NCI-H2107 treated with DMSO at 0.1 percent for 48 hours (cell line): ENCODE measurements around the gene NOX3.
"Not testable (repeated sequence)": the region's sequence is repeated elsewhere in the genome, so short reads cannot be mapped to it uniquely, and the experiment has no call there.

Source experiments
- DNase-seq: peaks from one replicate; lab custom pipeline; 2025; ENCODE audit not compliant: unreplicated experiment; lab: John Stamatoyannopoulos, UW

The NOX3 gene

DNA sequence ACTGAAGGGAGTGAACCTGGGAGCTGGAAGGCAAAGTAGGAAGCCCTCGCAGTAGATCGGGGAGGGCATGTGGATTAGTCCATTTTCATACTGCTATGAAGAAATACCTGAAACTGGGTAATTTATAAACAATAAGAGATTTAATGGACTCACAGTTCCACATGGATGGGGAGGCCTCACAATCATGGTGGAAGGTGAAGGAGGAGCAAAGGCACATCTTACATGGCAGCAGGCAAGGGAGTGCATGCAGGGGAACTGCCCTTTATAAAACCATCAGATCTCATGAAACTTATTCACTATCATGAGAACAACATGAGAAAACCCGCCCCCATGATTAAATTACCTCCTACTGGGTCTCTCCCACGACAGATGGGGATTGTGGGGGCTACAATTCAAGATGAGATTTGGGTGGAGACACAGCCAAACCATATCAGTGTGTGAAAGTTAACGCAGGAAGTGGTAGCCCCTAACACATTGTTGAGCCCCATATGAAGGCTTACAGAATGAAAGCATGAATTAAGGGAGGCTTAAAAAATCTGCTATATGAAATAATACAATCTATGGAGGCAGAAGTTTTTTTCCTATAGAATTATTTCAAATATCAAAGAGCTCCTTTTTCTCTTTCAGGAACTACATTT, 15.5 kb upstream of the NOX3 start:
- DNase-seq, result not testable (repeated sequence)

DNA sequence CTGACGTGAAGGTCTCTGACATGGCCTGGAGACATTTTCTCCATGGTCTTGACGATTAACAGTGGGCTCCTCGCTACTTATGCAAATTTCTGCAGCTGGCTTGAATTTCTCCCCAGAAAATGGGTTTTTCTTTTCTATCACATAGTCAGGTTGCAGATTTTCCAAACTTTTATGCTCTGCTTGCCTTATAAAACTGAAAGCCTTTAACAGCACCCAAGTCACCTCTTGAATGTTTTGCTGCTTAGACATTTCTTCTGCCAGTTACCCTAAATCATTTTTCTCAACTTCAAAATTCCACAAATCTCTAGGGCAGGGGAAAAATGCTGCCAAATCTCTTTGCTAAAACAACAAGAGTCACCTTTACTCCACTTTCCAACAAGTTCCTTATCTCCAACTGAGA, 12.9 kb upstream of the NOX3 start:
- DNase-seq, result not testable (repeated sequence)

DNA sequence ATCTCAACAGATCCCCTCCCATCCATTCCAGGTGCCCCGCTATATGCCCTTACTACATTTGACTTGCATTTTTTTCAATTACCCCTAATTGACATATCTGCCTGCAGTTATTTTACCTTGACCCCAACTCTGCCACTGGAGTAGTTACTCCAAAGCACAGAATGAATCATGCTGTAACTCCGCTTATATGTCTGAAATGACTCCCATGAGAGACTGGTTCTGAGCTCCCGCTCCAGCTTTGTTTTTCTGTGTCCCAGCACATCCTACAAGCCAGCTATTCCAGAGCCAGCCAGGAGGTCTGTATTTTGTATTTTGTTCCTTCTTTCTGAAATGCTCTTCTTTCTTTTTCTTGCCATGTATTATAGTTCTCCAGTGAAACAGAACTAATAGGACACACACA, 10.9 kb upstream of the NOX3 start:
- no peak for DNase-seq

DNA sequence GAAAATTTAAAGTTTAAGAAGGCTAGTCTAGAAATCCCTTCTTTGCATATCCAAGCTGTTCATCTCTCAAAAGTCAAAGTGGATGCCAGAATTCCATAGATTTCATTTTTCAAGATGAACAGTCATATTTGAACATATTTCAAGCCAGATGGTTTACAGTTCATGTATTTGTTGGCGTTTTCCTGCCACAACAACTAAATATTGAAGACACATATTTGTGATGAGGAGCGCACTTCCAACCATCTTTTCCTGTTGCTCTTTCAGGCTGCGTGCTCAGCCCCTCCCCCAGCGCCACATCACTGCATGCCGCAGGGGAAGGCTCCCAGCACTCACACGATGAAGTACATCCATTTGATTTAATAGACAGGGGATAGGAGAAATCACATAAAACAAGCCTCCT, 5.9 kb upstream of the NOX3 start:
- DNase-seq, result no peak

DNA sequence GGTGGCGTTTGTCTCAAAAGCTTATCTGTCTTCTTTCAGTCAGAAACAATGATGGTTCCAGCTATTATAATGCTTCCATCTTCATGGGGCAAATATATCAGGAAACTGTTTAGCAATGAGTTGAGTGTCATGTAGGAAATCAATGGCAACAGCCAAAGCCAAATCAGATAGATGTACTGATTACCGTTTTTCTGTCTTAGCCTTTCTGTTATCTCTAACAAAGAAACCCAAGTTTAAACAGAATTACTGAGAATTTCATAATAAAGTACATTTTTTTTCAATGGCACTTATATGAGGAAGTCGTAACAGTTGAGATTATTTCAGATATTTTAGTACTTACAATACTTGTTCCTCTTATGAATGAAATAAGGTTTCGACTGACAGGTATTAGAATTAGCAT, 1.2 kb downstream of the NOX3 start:
- DNase-seq, result no peak

DNA sequence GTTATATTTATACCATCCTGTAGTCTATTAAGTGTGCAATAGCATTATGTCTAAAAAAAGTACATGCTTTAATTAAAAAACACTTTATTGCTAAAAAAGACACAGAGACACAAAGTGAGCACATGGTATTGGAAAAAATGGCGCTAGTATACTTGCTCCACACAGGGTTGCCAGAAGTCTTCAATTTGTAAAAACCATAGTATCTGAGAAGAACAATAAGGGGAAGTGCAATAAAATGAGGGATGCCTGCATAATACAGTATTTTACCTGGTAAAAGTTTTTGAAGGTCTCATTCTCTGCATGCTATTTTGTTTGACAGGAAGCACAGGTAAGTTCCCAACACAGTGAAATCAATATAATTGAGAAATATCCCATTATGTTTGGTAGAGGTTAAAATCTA, 1.6 kb downstream of the NOX3 start:
- DNase-seq, result no peak

DNA sequence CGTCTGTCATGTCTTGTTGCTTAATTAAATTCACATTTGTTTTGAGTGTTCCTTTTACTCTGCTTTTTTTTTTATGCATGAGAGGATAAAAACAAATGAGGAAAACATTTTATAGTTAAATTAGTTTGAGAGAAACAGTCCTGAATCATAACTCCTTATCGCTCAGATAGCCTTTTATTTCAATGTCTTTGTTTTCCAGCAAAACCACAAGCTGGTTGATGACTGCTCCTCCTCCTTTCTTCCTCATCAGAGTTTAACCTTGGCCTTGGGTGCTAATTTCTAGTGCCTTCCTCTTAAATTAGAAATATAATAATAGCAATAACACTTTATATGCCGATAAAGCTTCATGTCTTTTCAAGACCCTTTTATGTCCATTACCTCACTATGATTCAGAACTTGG, 3.1 kb downstream of the NOX3 start:
- no peak for DNase-seq

DNA sequence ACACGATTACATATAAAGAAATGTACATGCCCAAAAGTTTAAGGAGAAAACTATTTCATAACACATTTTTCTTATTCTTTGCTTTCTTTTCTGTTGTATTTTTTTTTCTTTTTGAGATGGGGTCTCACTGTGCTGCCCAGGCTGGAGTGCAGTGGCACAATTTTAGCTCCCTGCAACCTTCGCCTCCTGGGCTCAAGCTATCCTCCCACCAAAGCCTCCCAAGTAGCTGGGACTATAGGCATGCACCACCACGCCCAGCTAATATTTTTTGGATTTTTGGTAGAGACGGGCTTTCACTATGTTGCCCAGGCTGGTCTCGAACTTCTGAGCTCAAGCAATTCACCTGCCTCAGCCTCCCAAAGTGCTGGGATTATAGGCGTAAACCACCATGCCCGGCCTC, 4.1 kb downstream of the NOX3 start:
- DNase-seq, result not testable (repeated sequence)

DNA sequence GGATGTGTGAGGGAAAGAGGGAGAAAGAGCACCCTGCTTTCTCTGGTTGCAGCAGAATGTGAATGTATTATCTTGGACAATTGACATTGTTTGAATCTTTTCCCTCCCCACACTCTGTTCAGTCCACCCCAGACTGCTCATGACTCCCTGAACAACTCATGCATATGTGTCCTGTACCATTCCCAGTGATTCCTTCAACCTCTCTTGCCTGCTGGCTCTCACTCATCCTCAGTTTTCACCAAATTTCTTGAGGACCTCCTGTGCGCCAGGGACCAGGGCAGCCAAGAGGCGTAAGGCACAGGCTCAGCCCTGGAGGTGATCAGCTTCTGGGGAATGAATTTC, 5.4 kb downstream of the NOX3 start:
- DNase-seq, result no peak

DNA sequence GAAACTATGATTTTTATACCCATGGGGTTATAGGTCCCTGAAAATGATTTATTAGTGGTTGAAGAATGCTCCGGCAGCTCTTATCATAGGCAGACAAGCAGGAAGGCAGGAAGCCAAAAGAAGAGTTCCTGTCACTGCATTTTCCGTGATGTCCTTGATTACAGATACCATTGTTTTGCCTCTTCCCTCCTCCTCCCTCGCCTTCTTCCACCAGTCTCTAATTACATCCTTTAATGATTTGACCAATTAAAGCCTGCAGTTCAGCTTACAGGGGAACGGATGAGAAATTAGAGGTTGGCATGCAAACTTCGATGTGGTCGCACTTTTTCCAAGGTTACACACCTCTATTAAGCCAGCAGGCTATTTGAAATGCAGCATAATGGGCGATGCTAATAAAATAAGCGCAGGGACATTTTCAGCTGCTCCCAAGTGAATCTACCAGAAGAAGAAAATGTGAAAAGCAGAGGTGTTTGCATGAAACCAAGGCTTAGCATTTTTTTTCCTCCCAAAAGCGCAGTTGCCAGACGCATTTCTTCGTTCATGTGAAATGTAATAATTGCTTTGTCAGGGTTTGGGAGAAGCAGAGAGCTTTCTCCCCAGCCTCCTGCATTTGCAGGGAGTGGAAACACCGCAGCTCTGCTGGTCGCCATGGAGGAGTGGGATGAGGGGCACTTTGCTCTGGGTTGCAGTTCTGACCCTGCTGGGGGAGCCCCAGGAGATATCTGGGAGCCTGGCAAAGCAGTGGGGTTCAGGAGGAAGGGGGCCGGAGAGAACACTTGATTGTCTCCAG, 6.0 kb downstream of the NOX3 start:
- DNase-seq, result peak; percentile 51

DNA sequence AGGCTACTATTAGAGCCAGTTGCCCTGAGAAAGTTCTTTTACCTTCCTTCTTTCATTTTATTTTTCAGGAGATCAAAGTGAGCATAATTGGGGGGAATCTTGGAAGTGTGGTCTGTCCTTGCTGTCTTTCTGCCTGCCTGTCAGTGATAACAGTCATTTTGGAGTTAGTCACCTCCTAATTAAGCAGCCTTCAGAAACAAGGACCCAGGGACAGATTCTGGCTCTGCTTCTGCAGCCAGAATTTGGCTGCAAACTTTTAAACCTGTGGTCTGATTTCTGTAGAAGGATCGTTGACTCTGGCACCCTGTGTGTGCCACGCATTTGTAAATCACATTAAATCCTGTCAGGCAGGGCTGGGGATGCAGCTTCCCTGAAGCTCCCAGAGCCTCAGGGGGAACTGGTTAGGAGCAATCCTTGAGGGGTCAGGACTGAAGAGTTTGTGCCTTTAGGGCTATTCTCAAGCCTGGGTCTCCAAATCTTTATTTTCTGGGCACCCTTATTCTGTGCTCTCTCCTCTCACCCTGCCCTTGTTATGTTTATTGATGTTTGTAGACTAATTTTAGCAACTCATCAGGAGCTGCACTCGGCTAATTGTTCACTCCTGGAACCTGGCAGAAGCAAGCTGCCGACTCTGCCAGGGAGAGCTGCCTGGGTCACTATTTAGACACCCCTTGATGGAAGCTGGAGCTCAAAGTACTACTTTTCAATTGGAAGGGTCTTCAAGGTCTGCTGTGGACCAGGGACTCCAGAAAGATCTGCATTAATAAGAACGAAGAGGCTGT, 6.8 kb downstream of the NOX3 start:
- no peak for DNase-seq

DNA sequence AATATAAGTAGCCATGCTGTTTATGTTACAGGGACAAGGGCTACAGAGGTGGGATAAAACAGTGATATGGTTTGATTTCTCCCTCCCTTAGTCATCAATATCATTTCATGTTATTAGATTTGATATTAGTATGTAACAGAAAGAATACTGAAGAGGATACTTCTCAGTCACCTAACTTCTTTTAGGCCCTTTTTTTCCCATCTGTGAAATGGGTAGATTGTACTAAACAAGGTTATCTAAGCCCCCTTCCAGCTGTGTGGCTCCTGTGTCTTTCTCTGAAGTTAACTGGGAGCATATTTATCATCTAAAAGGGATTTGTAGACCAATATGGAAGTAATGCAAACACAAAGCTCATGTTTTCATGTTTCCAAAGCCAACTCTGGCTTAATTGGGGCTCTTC, 7.7 kb downstream of the NOX3 start:
- DNase-seq, result no peak

DNA sequence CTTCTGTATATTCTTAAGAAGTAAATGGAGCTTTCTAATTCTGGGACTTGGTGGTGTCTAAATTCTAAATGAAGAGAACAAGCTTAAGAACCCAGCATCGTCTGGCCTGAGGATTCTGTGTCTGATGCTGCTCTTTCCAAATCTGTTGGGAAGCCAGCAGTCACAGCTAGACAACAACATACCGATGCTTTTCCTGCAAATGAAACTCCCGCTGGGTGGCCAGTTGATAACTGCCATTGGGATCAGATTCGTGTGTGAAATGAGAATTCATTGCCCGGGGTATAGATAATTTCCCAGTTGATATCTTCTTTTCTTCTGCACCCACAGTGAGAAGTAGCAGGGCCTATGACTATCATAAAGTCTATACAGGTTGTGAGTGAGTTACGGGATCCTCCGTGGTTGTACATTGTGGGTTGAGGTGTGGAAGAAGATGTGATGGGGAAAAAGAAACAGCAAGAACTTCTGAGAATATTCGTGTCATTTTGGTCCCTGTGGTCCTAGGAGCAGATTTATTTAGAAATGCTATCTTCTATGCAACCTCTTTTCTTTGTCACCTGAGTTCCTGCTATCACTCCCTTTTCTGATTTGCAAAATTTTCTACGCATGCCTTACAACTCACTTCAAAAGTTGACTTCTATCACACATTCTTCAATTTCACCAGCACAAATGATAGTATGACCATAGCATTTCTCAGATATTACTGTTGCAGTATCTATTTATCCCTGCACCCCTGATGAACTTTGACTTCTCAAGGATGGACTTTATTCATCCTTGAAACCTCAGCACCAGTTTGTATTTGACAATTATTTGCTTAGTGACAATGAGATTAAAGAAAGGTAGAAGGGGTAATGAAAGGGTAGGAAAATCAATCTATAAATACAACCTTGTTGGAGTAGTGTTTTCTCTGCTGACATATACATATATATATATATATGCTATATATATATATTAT, 10.4 kb downstream of the NOX3 start:
- DNase-seq, result no peak

DNA sequence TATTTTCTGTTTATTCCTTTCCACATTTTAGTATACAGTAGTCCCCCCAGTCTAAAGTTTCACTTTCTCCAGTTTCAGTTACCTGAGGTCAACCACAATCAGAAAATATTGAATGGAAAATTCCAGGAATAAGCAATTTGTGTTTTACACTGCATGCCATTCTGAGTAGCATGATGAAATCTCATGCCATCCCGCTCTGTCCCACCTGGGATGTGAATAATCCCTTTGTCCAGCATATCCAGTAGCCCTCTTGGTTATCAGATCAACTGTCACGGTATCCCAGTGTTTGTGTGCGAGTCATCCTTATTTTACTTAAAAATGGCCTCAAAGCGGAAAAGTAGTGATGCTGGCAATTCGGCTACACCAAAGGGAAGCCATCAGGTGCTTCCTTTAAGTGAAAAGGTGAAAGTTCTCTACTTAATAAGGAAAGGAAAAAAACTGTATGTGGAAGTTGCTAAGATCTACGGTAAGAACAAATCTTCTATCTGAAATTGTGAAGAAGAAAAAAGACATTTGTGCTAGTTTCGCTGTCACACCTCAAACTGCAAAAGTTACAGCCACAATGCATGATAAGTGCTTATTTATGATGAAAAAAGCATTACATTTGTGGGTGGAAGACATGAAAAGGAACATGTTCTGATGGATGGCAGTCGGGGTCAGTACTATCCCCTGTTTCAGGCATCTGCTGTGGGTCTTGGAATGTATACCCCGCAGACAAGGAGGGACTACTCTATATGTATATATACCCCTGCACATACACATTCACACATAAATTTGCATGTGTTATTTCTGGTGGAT, 11.3 kb downstream of the NOX3 start:
- no peak for DNase-seq

DNA sequence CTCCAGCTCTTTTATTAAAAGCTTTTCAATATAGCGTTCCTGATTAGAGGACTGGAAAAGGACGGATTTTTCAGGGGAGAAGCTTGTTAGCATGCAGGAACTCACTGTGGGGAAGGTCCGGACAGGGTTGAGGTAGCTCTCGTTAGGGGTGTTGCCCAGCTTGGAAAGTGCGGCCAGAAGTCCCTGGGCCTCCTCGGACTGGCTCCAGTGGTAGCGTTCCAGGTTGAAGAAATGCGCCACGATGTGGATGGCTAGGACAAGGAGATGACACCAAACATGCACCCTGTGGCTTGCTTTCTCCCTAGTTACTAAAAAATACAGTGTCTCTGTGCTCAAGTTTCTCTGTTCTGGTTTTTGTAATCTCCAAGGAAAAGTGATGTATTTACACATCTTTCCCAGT, 12.5 kb downstream of the NOX3 start:
- no peak for DNase-seq

DNA sequence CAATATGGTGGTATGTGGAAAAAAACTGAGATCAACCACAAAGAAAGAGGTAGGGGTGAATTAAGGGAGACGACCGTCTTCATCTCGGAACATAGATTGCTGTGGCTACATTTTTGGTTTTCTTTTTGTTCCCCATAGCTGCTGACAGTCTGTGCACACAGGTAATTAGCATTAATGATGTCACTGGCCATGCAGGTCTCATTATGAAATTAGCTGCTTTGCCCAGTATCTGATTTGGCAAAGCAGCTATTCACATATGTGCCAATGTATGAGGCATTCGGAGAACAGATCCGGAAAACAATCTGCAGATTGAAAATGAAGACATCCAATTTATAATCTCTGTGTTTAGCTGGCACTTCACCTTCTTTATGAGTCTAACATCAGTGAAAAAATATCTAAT, 13.1 kb downstream of the NOX3 start:
- DNase-seq, result no peak

DNA sequence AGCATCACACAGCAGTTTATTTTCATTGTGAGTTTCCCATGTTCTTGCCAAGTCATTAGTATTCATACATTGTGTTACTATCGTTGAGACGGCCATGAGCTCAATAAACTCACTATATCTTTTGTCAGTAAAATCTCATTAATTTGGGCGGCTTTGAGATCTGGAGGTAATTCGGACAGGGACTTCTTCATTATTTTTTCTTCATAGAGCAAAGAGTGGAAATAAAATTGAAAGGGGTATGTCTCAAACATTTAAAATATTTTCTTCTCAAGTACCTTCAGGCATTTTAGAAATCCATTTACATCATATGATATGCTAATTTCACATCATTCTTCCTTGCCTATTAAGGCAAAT, 14.6 kb downstream of the NOX3 start:
- DNase-seq, result no peak

DNA sequence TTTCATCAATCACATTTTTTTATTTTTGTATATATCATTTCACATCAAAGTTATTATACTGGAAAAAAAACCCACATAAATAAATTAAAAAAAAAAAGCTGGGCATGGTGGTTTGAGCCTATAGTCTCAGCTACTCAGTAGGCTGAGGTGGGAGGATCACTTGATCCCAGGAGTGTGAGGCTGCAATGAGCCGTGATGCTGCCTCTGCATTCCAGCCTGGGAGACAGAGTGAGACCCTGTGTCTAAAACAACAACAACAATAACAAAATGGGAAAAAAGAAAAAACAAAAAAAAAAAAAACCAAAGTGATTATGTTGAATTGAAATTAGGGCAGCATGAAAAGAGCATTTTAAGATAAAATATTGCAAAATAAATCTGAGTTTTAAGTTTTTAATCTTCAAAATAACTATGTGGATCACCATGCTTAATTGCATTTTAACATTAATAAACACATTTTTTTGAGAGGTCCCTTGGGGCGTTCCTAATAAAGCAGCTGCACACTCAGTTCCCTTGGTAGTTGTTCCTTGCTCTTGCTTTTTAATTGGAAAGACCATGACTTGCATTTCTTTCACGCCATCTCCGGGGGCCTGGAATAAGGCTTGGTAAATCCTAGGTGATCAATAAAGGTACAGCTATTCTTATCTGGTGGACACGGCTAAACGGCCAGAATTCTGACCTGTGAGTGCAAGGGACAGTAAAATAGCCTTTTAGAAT, 15.1 kb downstream of the NOX3 start:
- no peak for DNase-seq

DNA sequence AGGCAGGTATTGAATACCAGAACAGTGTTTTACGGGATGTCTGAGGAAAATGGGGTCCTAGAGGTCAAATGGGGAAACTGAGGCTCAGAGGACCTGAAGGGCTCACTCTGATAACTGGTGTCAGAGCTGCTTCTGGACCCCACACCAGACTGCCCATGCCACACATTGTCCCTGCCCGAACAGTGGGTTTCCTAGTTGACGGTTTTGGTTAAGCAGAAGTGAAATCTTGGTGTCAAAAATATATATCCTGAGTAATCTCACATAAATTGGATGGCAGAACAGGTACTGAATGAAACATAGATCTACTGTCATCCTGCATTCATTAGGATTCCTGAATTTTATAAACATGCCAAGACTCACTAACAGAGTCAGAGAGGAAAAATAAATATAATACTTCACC, 16.3 kb downstream of the NOX3 start:
- no peak for DNase-seq
